ENCODE data around the gene UBIAD1.

UBIAD1 gene

GRCh38 chr1:11311816-11312755 is 39.1 kb downstream of the UBIAD1 start:
- no peak for DNase-seq

GRCh38 chr1:11314959-11315358 is 42.0 kb downstream of the UBIAD1 start:
- no peak for DNase-seq

- no peak for DNase-seq
Measured at GRCh38 chr1:11316701-11317100, 43.7 kb downstream of the UBIAD1 start.

- no peak for DNase-seq
Measured at GRCh38 chr1:11318982-11319381, 46.0 kb downstream of the UBIAD1 start.

GRCh38 chr1:11320153-11320936 is 47.3 kb downstream of the UBIAD1 start:
- DNase-seq, result peak; percentile 45

GRCh38 chr1:11321656-11322491 is 48.9 kb downstream of the UBIAD1 start:
- no peak for DNase-seq

GRCh38 chr1:11324567-11325165 is 51.7 kb downstream of the UBIAD1 start:
- DNase-seq, result no peak

- DNase-seq, result no peak
Measured at GRCh38 chr1:11326070-11326469, 53.1 kb downstream of the UBIAD1 start.

GRCh38 chr1:11328444-11328843 is 55.4 kb downstream of the UBIAD1 start:
- no peak for DNase-seq

GRCh38 chr1:11330411-11330810 is 57.4 kb downstream of the UBIAD1 start:
- no peak for DNase-seq

- DNase-seq, result no peak
Measured at GRCh38 chr1:11331036-11331944, 58.3 kb downstream of the UBIAD1 start.

GRCh38 chr1:11331945-11332546 is 59.0 kb downstream of the UBIAD1 start:
- DNase-seq, result no peak

- no peak for DNase-seq
Measured at GRCh38 chr1:11333631-11334030, 60.6 kb downstream of the UBIAD1 start.

- DNase-seq, result no peak
Measured at GRCh38 chr1:11334261-11334804, 61.3 kb downstream of the UBIAD1 start.

GRCh38 chr1:11334821-11335220 is 61.8 kb downstream of the UBIAD1 start:
- no peak for DNase-seq

- DNase-seq, result no peak
Measured at GRCh38 chr1:11335417-11336056, 62.5 kb downstream of the UBIAD1 start.

GRCh38 chr1:11337580-11338073 is 64.6 kb downstream of the UBIAD1 start:
- DNase-seq, result peak; percentile 71
